G401 (cell line): ENCODE data around the gene NAT8L. TPM values are rescaled to one million over a fixed set of nuclear protein-coding genes. Genes with fewer than 3 reads are reported as not detected.
A peak's percentile ranks its signal among the peaks of the same experiment; 100 is the strongest.

Experiments
- DNase-seq: peaks from one replicate; pipeline ENCODE4 v3.0.0-alpha.2; 2015; ENCODE audit warnings: low spot score
- in situ Hi-C: cut with HindIII; loops from 2 replicates; pipeline ENCODE4 v1.10.0; 2016; ENCODE audit warnings: low sequenced_read_pairs, mixed read lengths
- total RNA-seq: library from RNA; depleted of rRNA; stranded (reverse); fragments of >200 nt; shearing (Covaris generic); gene quantifications from 2 replicates; pipeline ENCODE4 v1.2.3, GENCODE V29; 2014

Gene NAT8L
- total RNA-seq, 1 experiment from 2014 or later, result 9.5 TPM

DNA sequence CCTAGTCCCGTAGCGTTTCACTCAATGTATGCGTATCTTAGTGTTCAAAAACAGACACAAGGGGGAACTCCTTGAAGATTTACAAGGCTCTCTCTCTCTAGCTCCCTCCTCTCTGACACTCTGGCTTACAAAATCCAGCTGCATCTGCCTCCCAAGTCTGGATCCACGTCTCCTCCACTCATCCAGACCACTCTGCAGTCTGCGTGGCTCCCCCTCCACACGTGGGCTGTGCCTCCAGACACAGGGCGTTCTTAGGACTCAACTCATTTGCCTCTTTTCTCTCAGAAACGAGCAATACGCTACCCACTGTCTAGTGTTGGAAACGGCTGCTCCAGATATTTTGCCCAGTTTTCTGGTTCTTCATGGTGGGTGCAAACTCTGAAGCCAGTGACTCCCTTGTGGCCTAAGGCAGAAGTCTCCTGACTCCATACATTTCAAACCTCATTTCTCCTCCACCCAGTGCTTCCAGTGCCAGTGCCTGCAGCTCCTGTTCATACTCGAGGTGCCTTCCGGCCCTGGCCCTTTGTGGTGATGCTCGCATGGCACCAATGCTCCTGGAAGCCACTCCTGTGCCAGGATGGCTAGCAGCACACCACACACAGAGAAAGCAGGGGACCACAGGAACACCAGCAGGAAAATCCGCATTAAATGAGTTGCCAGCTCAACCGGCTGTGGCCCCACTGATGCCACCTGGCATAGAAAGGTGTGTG lies 24.1 kb downstream of the NAT8L start:
- in situ Hi-C loops, result no loop called here
- no peak for DNase-seq

DNA sequence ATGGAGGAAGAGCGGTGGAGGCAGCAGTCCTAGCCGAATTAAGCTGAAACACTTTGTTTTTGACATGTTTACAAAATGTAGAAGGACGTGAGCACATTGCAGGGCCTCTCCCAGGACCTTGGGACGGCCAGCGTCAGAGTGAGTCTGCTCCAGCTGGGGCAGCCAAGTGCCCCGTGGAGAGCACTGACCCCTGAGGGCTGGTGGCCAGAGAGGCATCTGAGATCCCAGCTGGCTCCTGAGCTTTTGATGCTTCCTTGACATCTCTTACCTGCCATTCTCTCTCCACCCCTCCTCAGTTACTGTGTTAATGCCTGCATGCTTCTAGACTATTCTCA lies 24.7 kb downstream of the NAT8L start:
- in situ Hi-C loops, result no loop called here
- DNase-seq, result peak; percentile 78

- in situ Hi-C loops, result no loop called here
- no peak for DNase-seq
Observed at GRCh38 chr4:2084316-2084715, 25.2 kb downstream of the NAT8L start.

GRCh38 chr4:2085496-2085901 lies 26.4 kb downstream of the NAT8L start:
- DNase-seq, result no peak
- in situ Hi-C loops, result no loop called here

DNA sequence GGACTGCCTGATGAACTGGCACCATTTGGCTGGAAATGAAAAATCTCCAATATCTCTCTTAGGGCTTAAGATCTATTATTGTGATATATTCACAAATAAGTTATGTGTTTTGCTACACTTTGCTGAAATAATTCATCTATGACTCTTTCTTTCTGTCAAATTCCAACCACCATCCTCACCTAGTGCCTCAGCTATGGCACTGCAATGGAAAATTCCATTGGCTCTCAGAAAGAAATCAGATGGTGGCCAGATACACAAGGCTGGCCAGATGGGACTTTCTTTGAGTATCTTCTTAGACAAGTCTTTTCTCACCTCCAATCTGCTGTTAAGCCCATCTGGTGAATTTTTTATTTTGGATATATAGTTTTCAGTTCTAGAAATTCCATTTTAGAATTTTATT lies 28.0 kb downstream of the NAT8L start:
- in situ Hi-C loops, result no loop called here
- DNase-seq, result no peak

- in situ Hi-C loops, result no loop called here
- DNase-seq, result no peak
Observed at GRCh38 chr4:2089222-2089621, 30.1 kb downstream of the NAT8L start.

GRCh38 chr4:2090642-2091041 lies 31.5 kb downstream of the NAT8L start:
- in situ Hi-C loops, result loop anchor here (5.0 kb wide), 1 partner anchor 67 kb away; no protein-coding TSS in a partner anchor
- no peak for DNase-seq

GRCh38 chr4:2091990-2092668 lies 33.0 kb downstream of the NAT8L start:
- no peak for DNase-seq
- in situ Hi-C loops, result loop anchor here (5.0 kb wide), 1 partner anchor 65 kb away; no protein-coding TSS in a partner anchor

DNA sequence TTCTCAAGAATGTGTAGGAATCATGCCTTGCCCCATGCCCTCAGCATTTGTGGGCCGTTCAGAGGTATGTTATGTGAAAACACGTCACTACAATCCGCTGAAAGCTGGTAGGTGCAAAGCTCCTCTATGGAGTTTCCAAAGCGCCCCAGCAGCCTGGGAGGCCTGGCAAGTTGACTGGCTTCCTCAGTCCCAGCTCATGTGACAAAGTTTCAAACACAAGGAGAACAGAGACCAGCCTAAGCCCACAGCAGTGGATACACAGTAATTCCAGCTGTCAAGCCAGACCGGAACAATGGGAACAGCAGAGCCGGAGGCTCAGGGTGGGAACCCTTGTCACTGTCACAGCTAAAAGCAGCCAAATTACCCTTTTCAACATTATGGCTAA lies 33.5 kb downstream of the NAT8L start:
- in situ Hi-C loops, result loop anchor here (5.0 kb wide), 1 partner anchor 65 kb away; no protein-coding TSS in a partner anchor

DNA sequence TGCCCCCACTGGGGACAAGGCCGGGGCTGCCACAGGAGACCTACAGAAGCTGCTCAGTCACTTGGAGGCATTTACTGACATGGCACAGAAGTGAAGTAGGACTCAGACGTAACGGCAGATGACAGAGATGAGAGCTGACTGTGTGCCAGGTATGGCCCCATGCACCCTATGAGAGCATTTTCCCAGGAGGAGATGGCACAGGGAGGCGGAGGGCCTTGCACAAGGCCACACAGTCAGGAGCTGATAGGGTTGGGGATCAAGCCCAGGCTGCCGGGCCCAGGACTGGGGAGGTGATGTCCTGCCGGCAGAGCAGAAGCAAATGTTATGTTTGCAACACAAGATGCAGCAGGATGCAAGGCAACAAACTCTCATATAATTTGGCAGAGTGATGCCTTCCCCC lies 34.1 kb downstream of the NAT8L start:
- DNase-seq, result no peak
- in situ Hi-C loops, result loop anchor here (5.0 kb wide), 1 partner anchor 64 kb away; no protein-coding TSS in a partner anchor

More for the DNA sequence above, 33.5 kb downstream of the NAT8L start:
- DNase-seq, result no peak

GRCh38 chr4:2094545-2094944 lies 35.4 kb downstream of the NAT8L start:
- DNase-seq, result no peak
- in situ Hi-C loops, result loop anchor here (5.0 kb wide), 1 partner anchor 63 kb away; no protein-coding TSS in a partner anchor

DNA sequence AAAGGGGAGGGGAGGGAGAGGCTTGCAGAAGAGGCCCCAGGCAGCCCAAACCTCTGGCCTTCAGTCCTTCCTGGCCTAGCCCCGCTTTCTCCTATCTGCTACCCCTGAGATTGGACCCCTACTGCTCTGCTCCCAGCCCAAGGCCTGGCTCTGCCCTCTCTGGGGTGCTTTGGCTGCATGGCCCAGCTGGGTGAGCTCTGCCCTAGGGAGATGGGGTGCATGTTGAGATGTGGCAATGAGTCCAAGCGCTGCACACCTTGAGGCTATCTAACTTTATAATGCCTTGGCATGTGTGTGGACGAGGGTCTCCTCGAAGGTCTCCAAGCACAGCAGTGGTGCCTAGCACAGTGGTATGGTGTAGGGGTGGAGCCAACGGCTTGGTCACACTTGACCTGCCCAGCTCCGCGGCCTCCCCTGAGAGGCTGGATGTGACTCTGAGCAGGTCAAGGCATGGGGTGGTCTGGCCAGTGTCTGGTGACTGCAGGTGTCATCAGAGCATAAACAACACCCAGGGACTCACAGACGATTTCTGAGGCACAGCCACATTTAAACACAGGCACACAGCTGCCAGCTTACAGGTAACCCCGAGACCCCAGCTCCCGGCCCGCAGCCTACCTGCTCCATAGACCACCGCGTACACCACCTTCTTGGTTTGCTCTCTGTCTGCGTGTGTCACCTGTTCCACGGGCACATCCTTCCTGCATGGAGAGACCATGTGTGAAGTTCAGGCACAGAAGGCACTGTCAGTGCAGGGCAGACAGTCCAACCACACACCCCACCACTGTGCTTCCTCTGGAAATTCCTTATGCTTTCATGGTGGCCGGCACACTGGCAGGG lies 36.3 kb downstream of the NAT8L start:
- no peak for DNase-seq
- in situ Hi-C loops, result no loop called here

DNA sequence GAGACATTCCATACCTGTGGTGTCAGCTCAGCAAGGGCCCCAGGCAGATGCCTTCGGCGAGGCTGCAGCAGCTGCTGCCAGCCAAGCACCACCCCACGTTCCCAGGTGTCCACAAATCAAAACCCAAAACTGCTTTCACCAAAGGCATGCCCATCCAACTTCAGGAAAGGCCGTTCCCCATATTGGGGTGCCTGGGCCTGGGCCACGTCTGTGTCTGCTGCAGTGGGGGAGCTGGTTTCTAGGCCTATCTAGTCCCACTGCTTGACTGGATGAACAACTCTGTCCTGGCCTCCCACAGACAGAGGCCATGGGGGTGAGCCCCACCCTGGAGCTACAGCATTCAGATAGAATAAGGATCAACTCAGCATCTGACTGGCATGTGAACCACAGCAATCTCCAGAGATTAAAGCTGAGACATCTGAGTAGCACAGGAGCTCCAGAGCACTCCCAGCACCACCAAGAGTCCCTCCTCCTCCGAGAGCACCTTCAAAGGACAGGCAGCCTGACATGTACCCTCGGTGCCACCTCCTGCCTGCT lies 37.0 kb downstream of the NAT8L start:
- in situ Hi-C loops, result no loop called here
- no peak for DNase-seq

DNA sequence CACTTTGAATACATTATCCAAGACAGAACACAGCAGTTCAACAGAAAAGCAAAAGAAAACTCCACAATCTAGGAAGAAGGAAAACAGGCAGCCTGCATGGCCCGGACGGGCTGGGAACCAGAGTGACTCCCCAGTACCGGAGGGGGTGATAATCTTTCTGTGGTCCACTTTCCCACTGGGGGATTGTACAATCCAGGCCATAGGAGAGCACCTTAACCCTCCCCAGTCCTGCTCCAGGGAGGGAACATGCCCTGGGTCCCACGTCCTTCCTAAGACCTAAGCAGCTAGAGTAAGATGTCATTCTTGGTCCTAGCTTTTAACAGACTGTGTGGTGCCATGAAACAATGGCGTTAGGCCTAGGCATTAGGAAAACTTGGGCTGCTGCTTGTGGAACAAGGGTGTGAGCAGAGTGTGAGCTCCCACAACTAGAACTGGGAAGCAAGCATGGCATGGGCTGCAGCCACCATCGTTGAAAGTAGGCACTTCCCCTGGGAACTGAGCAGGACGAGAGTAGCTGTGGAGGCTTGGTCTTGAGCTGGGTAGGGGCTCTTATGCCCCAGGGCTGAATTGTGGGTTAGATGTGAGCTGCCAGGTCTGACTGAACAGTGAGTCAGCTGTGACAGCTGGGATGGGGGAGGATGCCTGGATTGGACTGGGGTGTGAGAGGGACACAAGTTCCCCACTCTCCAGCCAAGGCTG lies 42.4 kb downstream of the NAT8L start:
- in situ Hi-C loops, result no loop called here
- no peak for DNase-seq

DNA sequence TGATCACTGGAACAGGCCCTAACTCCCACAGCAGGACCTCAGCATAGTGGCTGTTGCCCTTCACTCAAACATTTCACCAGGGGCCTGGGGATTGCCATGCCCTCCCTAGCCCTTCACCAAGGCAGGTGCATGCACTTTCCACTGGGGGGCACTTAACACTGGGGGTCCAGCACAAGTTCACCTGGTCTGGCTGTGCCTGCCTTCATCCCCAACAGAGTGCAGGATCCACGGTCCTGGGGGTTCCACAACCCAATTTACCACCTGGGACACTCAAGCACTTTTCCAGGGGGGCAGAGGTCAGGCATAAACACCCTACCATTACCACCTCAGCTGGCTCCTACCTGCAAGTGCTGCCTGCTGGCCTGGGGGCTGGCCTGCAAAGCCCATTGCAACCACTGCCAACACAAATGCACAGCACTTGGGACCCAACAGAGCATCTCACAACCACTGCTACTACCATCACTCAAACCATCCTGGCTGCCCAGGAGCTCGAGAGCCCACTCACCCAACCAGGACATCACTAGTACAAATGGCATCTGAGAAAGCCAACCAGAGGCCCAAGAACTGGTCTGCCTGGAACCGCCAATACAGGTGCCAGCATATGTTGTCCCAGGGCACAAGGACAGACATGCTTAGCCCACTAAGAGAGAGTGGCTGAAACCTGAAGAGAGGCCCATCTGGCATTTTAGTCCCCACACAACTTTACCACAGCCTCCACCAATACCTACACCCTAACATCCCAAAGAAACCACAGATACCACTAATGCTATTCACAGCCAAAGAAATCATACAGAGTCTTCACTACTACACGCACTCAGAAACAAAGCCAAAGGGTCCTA lies 43.1 kb downstream of the NAT8L start:
- in situ Hi-C loops, result no loop called here
- no peak for DNase-seq

GRCh38 chr4:2103127-2103842 lies 44.2 kb downstream of the NAT8L start:
- in situ Hi-C loops, result no loop called here
- no peak for DNase-seq

GRCh38 chr4:2103843-2104547 lies 44.9 kb downstream of the NAT8L start:
- in situ Hi-C loops, result no loop called here
- DNase-seq, result no peak
